ENCODE data around the gene TGFA. TPM values are rescaled to one million over a fixed set of nuclear protein-coding genes. Genes with fewer than 3 reads are reported as not detected.

TGFA gene
- total and polyA plus RNA-seq, 7 donors, result 0.33 to 12.7 (median 3.1) TPM; not detected in 1

- WGBS, 2 donors, result 11 to 58% methylated on average over 1 of the region's 1 CpG
- Histone ChIP-seq H3K4me1 (no peaks in the 10 kb centered on the region), H3K4me3 (no peak overlapping the region), H3K27me3 (no peaks in the 10 kb centered on the region), H3K36me3 (no peaks in the 10 kb centered on the region), H3K9me3 (no peaks in the 10 kb centered on the region), H3K27ac (no peak overlapping the region)
- TF ChIP-seq EP300 (IDR thresholded peaks at IDR 0.05) (no peak), CTCF (IDR thresholded peaks at IDR 0.05) (no peak), POLR2A (IDR thresholded peaks at IDR 0.05) (no peak), POLR2AphosphoS5 (IDR thresholded peaks at IDR 0.05) (no peak)
- intact Hi-C loops (cut with DNase I), result no loop called here
- DNase-seq, result no peak
Observed at GRCh38 chr2:70498528-70498927, 55.1 kb downstream of the TGFA start.

DNA sequence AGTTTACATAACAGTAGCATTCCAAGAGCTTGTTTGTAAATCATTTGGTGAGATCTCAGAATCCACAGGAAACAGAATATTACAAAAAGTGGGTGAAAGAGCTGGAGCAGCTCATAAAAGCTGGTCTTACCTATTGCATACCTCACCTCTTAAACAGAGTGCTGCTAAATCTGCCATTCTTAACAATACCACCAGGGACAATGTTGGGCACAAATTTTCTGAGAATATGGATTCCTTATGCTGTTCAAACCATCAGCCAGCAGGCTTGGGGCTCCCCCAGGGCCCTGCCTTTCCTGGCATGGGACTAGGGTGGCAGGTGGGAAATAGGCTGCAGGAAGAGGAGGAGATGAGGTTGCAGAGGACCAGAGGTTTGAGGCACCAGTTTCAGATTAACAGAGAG is 55.6 kb downstream of the TGFA start:
- DNase-seq, result no peak
- intact Hi-C loops (cut with DNase I), result no loop called here
- H3K36me3 ChIP-seq, result no peaks in the 10 kb centered on the region

GRCh38 chr2:70496819-70497218 is 56.8 kb downstream of the TGFA start:
- Histone ChIP-seq H3K36me3 (no peaks in the 10 kb centered on the region), H3K9me3 (no peaks in the 10 kb centered on the region), H3K4me1 (no peaks in the 10 kb centered on the region), H3K27me3 (no peaks in the 10 kb centered on the region), H3K4me3 (no peak overlapping the region), H3K27ac (no peak overlapping the region)
- DNase-seq, result no peak
- intact Hi-C loops (cut with DNase I), result no loop called here
- WGBS, 2 donors, result 85 to 86% methylated on average over 5 of the region's 5 CpGs
- no peak for TF ChIP-seq POLR2A (IDR thresholded peaks at IDR 0.05)

More for the DNA sequence above, 55.6 kb downstream of the TGFA start:
- H3K4me1 ChIP-seq, result no peaks in the 10 kb centered on the region
- no peaks in the 10 kb centered on the region for H3K9me3 ChIP-seq
- no peak overlapping the region for H3K27ac ChIP-seq
- H3K4me3 ChIP-seq, result no peak overlapping the region
- TF ChIP-seq POLR2AphosphoS5 (IDR thresholded peaks at IDR 0.05) (no peak), POLR2A (IDR thresholded peaks at IDR 0.05) (no peak), EP300 (IDR thresholded peaks at IDR 0.05) (no peak), CTCF (IDR thresholded peaks at IDR 0.05) (no peak)
- H3K27me3 ChIP-seq, result no peaks in the 10 kb centered on the region

GRCh38 chr2:70494293-70494886 is 59.2 kb downstream of the TGFA start:
- H3K4me1 ChIP-seq, result no peaks in the 10 kb centered on the region
- no peaks in the 10 kb centered on the region for H3K27me3 ChIP-seq
- intact Hi-C loops (cut with DNase I), result no loop called here
- H3K36me3 ChIP-seq, result no peaks in the 10 kb centered on the region
- 89 to 96% methylated on average over 3 of the region's 3 CpGs for WGBS, 2 donors
- no peak for TF ChIP-seq EP300 (IDR thresholded peaks at IDR 0.05)
- no peak for TF ChIP-seq POLR2AphosphoS5 (IDR thresholded peaks at IDR 0.05)
- TF ChIP-seq CTCF (IDR thresholded peaks at IDR 0.05), result no peak
- TF ChIP-seq POLR2A (IDR thresholded peaks at IDR 0.05), result no peak
- no peak for DNase-seq
- H3K4me3 ChIP-seq, result no peak overlapping the region
- no peaks in the 10 kb centered on the region for H3K9me3 ChIP-seq
- no peak overlapping the region for H3K27ac ChIP-seq

DNA sequence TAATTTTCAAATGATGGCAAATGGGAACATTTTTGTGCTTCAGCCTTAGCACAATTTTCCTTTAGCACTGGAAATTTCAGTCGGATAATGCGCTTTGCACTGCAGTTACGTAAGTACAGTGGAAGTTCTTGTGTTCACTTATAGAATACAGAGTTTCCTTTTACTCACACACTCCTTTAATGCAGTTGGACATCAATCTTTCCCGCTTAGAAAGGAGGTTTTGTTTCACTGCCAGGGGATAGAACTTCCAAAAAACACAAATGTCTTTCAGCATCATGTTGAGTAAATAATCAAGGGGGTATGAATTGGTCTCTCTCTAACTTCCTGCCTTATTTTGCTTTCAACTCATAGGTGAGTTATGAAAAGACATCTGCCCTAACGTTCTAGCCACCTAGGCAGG is 63.2 kb downstream of the TGFA start:
- Histone ChIP-seq H3K4me1 (no peaks in the 10 kb centered on the region), H3K9me3 (no peaks in the 10 kb centered on the region), H3K27me3 (no peaks in the 10 kb centered on the region), H3K36me3 (no peaks in the 10 kb centered on the region), H3K27ac (no peak overlapping the region), H3K4me3 (no peak overlapping the region)
- TF ChIP-seq EP300 (IDR thresholded peaks at IDR 0.05) (no peak), POLR2AphosphoS5 (IDR thresholded peaks at IDR 0.05) (no peak), CTCF (IDR thresholded peaks at IDR 0.05) (no peak), POLR2A (IDR thresholded peaks at IDR 0.05) (no peak)
- WGBS, 2 donors, result 87 to 90% methylated on average over 5 of the region's 5 CpGs
- no peak for DNase-seq
- intact Hi-C loops (cut with DNase I), result no loop called here
